H1 (cell line): ENCODE measurements around the gene ILDR2. TPM values are rescaled to one million over a fixed set of nuclear protein-coding genes. Genes with fewer than 3 reads are reported as not detected.

Experiments used
- CTCF ChIA-PET: fragments of 300-600 bp; sonication (Branson Sonifier 250); formaldehyde crosslinking; loops from one replicate; lab custom pipeline; 2021; ENCODE audit not compliant: partially characterized antibody; lab: Charles Lee
- POLR2A ChIA-PET: fragments of 300-600 bp; sonication (Branson Sonifier 250); formaldehyde crosslinking; loops from one replicate; lab custom pipeline; 2021; ENCODE audit warnings: inconsistent platforms; ENCODE audit not compliant: partially characterized antibody; lab: Charles Lee
- DNase-seq, 2 experiments: peaks; one replicate each; pipeline versions ENCODE4 v3.0.0 to v3.0.0-alpha.2; 2010 to 2022; ENCODE audit warnings: low spot score in 2 of 2, low read depth in 1 of 2, mixed read lengths in 1 of 2
- FAIRE-seq: peaks from 2 replicates; lab custom pipeline; 2011; peaks lifted over from hg19 to GRCh38; lab: Jason Lieb, UNC
- H2AFZ ChIP-seq: 2 replicates; pipeline ENCODE4 v1.8.1; 2012; ENCODE audit warnings: low read length, inconsistent platforms
- H2AK5ac ChIP-seq: 2 replicates; pipeline ENCODE4 v1.6.1; 2013; ENCODE audit warnings: low read depth, low read length
- H2BK120ac ChIP-seq: replicated peaks from 2 replicates; pipeline ENCODE3; 2013; ENCODE audit warnings: low read depth, low read length, inconsistent platforms
- H2BK12ac ChIP-seq: 2 replicates; pipeline ENCODE4 v1.6.1; 2013; ENCODE audit warnings: low read depth, low read length
- H2BK15ac ChIP-seq: 2 replicates; pipeline ENCODE4 v1.6.1; 2013; ENCODE audit warnings: low read length
- H2BK20ac ChIP-seq: 2 replicates; pipeline ENCODE4 v1.6.1; 2013; ENCODE audit warnings: low read length
- H2BK5ac ChIP-seq: 2 replicates; pipeline ENCODE4 v1.6.1; 2013; ENCODE audit warnings: low read depth, low read length
- H3K14ac ChIP-seq: 2 replicates; pipeline ENCODE4 v1.6.1; 2013; ENCODE audit warnings: inconsistent platforms; ENCODE audit not compliant: insufficient read length
- H3K18ac ChIP-seq: 2 replicates; pipeline ENCODE4 v1.6.1; 2013; ENCODE audit warnings: low read length; ENCODE audit errors: extremely low read depth
- H3K23ac ChIP-seq: 2 replicates; pipeline ENCODE4 v1.6.1; 2013; ENCODE audit warnings: inconsistent platforms; ENCODE audit not compliant: insufficient read length
- H3K23me2 ChIP-seq: 2 replicates; pipeline ENCODE4 v1.6.1; 2013; ENCODE audit warnings: low read depth, low read length
- H3K27ac ChIP-seq: 2 replicates; pipeline ENCODE4 v1.6.1; 2011; ENCODE audit warnings: low read depth, low read length, inconsistent platforms
- H3K27me3 ChIP-seq, 4 experiments: replicated peaks in 1 of 4; 1 replicate in 1 of 4; 2 replicates in 3 of 4; pipeline versions ENCODE4 v1.6.1 to v1.8.1; 2011 to 2013; ENCODE audit warnings: low read length in 3 of 4, mild to moderate bottlenecking in 3 of 4, inconsistent platforms in 2 of 4, mixed read lengths in 2 of 4, moderate library complexity in 1 of 4; ENCODE audit not compliant: control insufficient read depth in 3 of 4, insufficient read depth in 3 of 4; ENCODE audit errors: extremely low read depth in 1 of 4
- H3K36me3 ChIP-seq, 4 experiments: 2 replicates each; pipeline versions ENCODE4 v1.6.1 to v1.8.1; 2011 to 2013; ENCODE audit warnings: mild to moderate bottlenecking in 4 of 4, low read length in 3 of 4, moderate library complexity in 2 of 4, control low read depth in 1 of 4, inconsistent platforms in 1 of 4; ENCODE audit not compliant: insufficient read depth in 4 of 4, control insufficient read depth in 2 of 4
- H3K4ac ChIP-seq: replicated peaks from 2 replicates; pipeline ENCODE3; 2013; ENCODE audit warnings: low read length, low read depth, mixed read lengths, inconsistent platforms; ENCODE audit not compliant: insufficient read length
- H3K4me1 ChIP-seq, 4 experiments: replicated peaks in 1 of 4; 1 replicate in 1 of 4; 2 replicates in 3 of 4; pipeline versions ENCODE4 v1.6.1 to v1.8.1; 2011 to 2013; ENCODE audit warnings: low read length in 3 of 4, inconsistent platforms in 2 of 4, mixed read lengths in 1 of 4; ENCODE audit not compliant: insufficient read depth in 4 of 4, control insufficient read depth in 3 of 4
- H3K4me2 ChIP-seq, 2 experiments: 2 replicates each; pipeline versions ENCODE4 v1.6.1 to v1.8.1; 2011 to 2013; ENCODE audit warnings: low read depth in 2 of 2, low read length in 2 of 2, control low read depth in 1 of 2, inconsistent platforms in 1 of 2, mild to moderate bottlenecking in 1 of 2; ENCODE audit not compliant: insufficient read depth in 1 of 2
- H3K4me3 ChIP-seq, 4 experiments: fragments of 200-600, 300-600 bp in 1 of 4; sonication (generic), shearing (Covaris generic), sonication (Bioruptor Twin) in 1 of 4; 2 replicates each; pipeline versions ENCODE4 v1.5.1 to v1.8.1; 2011 to 2016; ENCODE audit warnings: low read length in 4 of 4, low read depth in 3 of 4, control low read depth in 2 of 4, inconsistent platforms in 2 of 4, mild to moderate bottlenecking in 2 of 4, mixed read lengths in 1 of 4, moderate library complexity in 1 of 4; ENCODE audit not compliant: insufficient read depth in 2 of 4; ENCODE audit errors: extremely low read depth in 1 of 4
- H3K56ac ChIP-seq: replicated peaks from 2 replicates; pipeline ENCODE3; 2013; ENCODE audit warnings: low read depth, mild to moderate bottlenecking, mixed read lengths, low read length, inconsistent platforms; ENCODE audit not compliant: insufficient read length
- H3K79me1 ChIP-seq: 2 replicates; pipeline ENCODE4 v1.6.1; 2013; ENCODE audit warnings: low read depth, low read length, control low read depth
- H3K79me2 ChIP-seq, 2 experiments: 2 replicates each; pipeline versions ENCODE4 v1.6.1 to v1.8.1; 2012 to 2013; ENCODE audit warnings: low read length in 2 of 2, mild to moderate bottlenecking in 2 of 2, inconsistent platforms in 1 of 2; ENCODE audit not compliant: insufficient read depth in 2 of 2, control insufficient read depth in 1 of 2
- H3K9ac ChIP-seq, 4 experiments: replicated peaks in 1 of 4; 1 replicate in 1 of 4; 2 replicates in 3 of 4; pipeline versions ENCODE4 v1.6.1 to v1.8.1; 2011 to 2013; ENCODE audit warnings: low read depth in 3 of 4, low read length in 3 of 4, control low read depth in 2 of 4, mild to moderate bottlenecking in 2 of 4, moderate library complexity in 2 of 4, inconsistent platforms in 1 of 4; ENCODE audit errors: extremely low read depth in 1 of 4
- H3K9me3 ChIP-seq, 2 experiments: 2 replicates each; pipeline versions ENCODE4 v1.6.1 to v1.8.1; 2012 to 2013; ENCODE audit warnings: mild to moderate bottlenecking in 2 of 2, moderate library complexity in 2 of 2, control low read depth in 1 of 2, inconsistent platforms in 1 of 2, low read depth in 1 of 2, low read length in 1 of 2, mixed read lengths in 1 of 2; ENCODE audit not compliant: insufficient read depth in 2 of 2
- H4K20me1 ChIP-seq, 2 experiments: replicated peaks in 1 of 2; 2 replicates each; pipeline versions ENCODE3 to v1.8.1; 2011 to 2013; ENCODE audit warnings: inconsistent platforms in 2 of 2, low read length in 2 of 2, mild to moderate bottlenecking in 1 of 2; ENCODE audit not compliant: insufficient read depth in 2 of 2, control insufficient read depth in 1 of 2
- H4K5ac ChIP-seq: 2 replicates; pipeline ENCODE4 v1.6.1; 2013; ENCODE audit warnings: low read length, low read depth, mixed read lengths, inconsistent platforms; ENCODE audit not compliant: insufficient read length
- H4K8ac ChIP-seq: 2 replicates; pipeline ENCODE4 v1.8.0; 2013; ENCODE audit warnings: mild to moderate bottlenecking, moderate library complexity, low read length, inconsistent platforms; ENCODE audit not compliant: insufficient read depth; ENCODE audit errors: extremely low read depth
- H4K91ac ChIP-seq: replicated peaks from 2 replicates; pipeline ENCODE3; 2013; ENCODE audit warnings: low read length, mixed read lengths, inconsistent platforms; ENCODE audit not compliant: insufficient read length
- CREB1 ChIP-seq: IDR thresholded peaks from 2 replicates; pipeline ENCODE4 v1.6.1; 2012; ENCODE audit warnings: inconsistent platforms
- EGR1 ChIP-seq: IDR thresholded peaks from 2 replicates; pipeline ENCODE4 v1.6.1; 2011; ENCODE audit warnings: low read depth, low read length, borderline replicate concordance
- EP300 ChIP-seq, 2 experiments: IDR thresholded peaks; 1 replicate in 1 of 2; 2 replicates in 1 of 2; pipeline ENCODE4 v1.6.1; 2011 to 2012; ENCODE audit warnings: low read depth in 2 of 2, low read length in 2 of 2, mild to moderate bottlenecking in 2 of 2, borderline replicate concordance in 1 of 2, inconsistent platforms in 1 of 2, moderate library complexity in 1 of 2
- EZH2 ChIP-seq: fragments of 200-600 bp; sonication (generic); IDR thresholded peaks from 2 replicates; pipeline ENCODE4 v1.7.1; 2012; ENCODE audit warnings: low read depth, mild to moderate bottlenecking, moderate library complexity, low read length, inconsistent platforms; ENCODE audit not compliant: severe bottlenecking
- FOSL1 ChIP-seq: IDR thresholded peaks from 2 replicates; pipeline ENCODE4 v1.6.1; 2011; ENCODE audit warnings: mild to moderate bottlenecking, low read depth, low read length, moderate library complexity; ENCODE audit not compliant: insufficient read depth
- JUND ChIP-seq: IDR thresholded peaks from 2 replicates; pipeline ENCODE4 v1.6.1; 2011; ENCODE audit warnings: mild to moderate bottlenecking, improper control_type of control experiment, low read length
- MAFK ChIP-seq: IDR thresholded peaks from 2 replicates; pipeline ENCODE4 v1.6.1; 2012; ENCODE audit warnings: low read depth, mild to moderate bottlenecking, improper control_type of control experiment, low read length
- SP4 ChIP-seq: IDR thresholded peaks from 2 replicates; pipeline ENCODE4 v1.6.1; 2012; ENCODE audit warnings: low read length, inconsistent platforms
- ZNF274 ChIP-seq: IDR thresholded peaks from 2 replicates; pipeline ENCODE4 v1.7.0; 2012; ENCODE audit warnings: low read length, borderline replicate concordance; ENCODE audit errors: extremely low read depth
- whole genome bisulfite sequencing, 2 experiments: shearing (Covaris generic) in 1 of 2; methylation state at CpG; one replicate each; pipeline versions ENCODE4 v1.1.6 to v1.1.7; 2013 to 2015; ENCODE audit warnings: low lambda C conversion rate in 2 of 2, mixed read lengths in 2 of 2, inconsistent platforms in 1 of 2, low coverage in 1 of 2, missing lambda C conversion rate in 1 of 2; ENCODE audit not compliant: insufficient replicate concordance in 2 of 2, insufficient coverage in 1 of 2, insufficient read length in 1 of 2; ENCODE audit errors: extremely low coverage in 1 of 2, missing lambda C conversion rate in 1 of 2; 5-methylcytosine and 5-hydroxymethylcytosine counted together
- polyA plus RNA-seq, 7 experiments: library from polyadenylated mRNA; depleted of rRNA in 3 of 7; stranded (reverse) in 5 of 7; unstranded in 2 of 7; fragments of >200 nt in 5 of 7; fragments of 200-250 nt in 2 of 7; gene quantifications; 1 replicate in 5 of 7; 2 replicates in 1 of 7; 4 replicates in 1 of 7; pipeline versions ENCODE4 v1.2.1 to v1.2.3, GENCODE V29; 2011 to 2013; ENCODE audit warnings: missing spikeins in 2 of 7, mixed read lengths in 2 of 7
- total RNA-seq: library from RNA; stranded (reverse); fragmentation: NEBNext Ultra II Directional; extraction: Animal tissue kit (Norgen Biotek cat#: 25700); gene quantifications from 2 replicates; pipeline ENCODE4 v1.2.1, GENCODE V29; 2021
- TF ChIP-seq, protein P1 (sequence below): IDR thresholded peaks from 2 replicates; pipeline ENCODE4 v1.6.1; 2012; ENCODE audit warnings: low read length, inconsistent platforms
- TF ChIP-seq, protein P2 (sequence below): IDR thresholded peaks from 2 replicates; pipeline ENCODE4 v1.6.1; 2011; ENCODE audit warnings: low read length, improper control_type of control experiment

Gene ILDR2
- total and polyA plus RNA-seq, 2 of the 8 experiments (the other 6 are each of a cell fraction or from before 2014, with no cell fraction given): 0.85 to 0.86 TPM

DNA sequence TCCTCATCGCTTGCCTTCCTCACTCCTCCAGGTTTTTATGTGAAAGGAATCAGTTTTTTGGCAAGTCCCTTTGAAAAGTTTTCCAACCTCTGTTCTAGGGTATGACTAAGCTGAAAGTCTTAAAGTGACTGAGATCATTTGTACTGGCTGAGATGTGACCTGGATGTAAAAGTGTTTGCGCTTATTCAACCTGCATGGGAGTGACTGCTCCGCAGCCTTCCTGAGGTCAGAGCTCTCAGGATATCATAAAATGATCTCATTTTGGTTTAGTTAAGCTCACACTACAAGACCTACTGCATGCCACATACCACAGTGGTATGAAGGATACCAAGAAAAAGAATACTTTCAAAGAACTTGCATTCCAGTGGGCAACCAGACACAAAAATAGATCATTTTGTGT, 69.4 kb downstream of the ILDR2 start:
- Histone ChIP-seq H3K4me2 (no peak overlapping the region), H3K4me1 (no peaks in the 10 kb centered on the region; a peak in 1 of 7 replicates), H2AK5ac (no peak overlapping the region), H3K9ac (no peak overlapping the region), H4K91ac (no peak overlapping the region), H3K79me2 (no peaks in the 10 kb centered on the region), H3K27ac (no peak overlapping the region), H2BK15ac (no peak overlapping the region), H3K79me1 (no peaks in the 10 kb centered on the region), H3K27me3 (no peaks in the 10 kb centered on the region; a peak in 1 of 7 replicates), H3K14ac (no peak overlapping the region), H3K4me3 (no peak overlapping the region), H2BK120ac (no peak overlapping the region), H2AFZ (no peak overlapping the region), H3K56ac (no peak overlapping the region), H4K5ac (no peak overlapping the region), H2BK20ac (no peak overlapping the region), H3K23me2 (no peaks in the 10 kb centered on the region), H3K36me3 (no peaks in the 10 kb centered on the region), H3K18ac (no peak overlapping the region), H3K23ac (no peak overlapping the region), H3K9me3 (peaks cover 1 to 2% of the 10 kb centered on the region in 2 experiments; a peak in 3 of 4 replicates), H4K20me1 (no peaks in the 10 kb centered on the region), H2BK12ac (no peak overlapping the region), H4K8ac (no peak overlapping the region), H2BK5ac (no peak overlapping the region), H3K4ac (no peak overlapping the region)
- 97% methylated on average over 3 of the region's 3 CpGs; no CpG with 5 or more reads in 1 of the 2 experiments for WGBS, 2 experiments
- no peak for DNase-seq
- no peak for FAIRE-seq
- POLR2A ChIA-PET: interaction anchor here (0.6 to 1.6 kb wide), 4 partner anchors 30 to 314 kb away, joined by 3 to 4 read pairs (median 3); partner anchors contain the start of gene TADA1
- CTCF ChIA-PET: interaction anchor here (1.0 to 23.8 kb wide), 7 partner anchors 11 to 219 kb away, joined by 3 to 874 read pairs (median 4); no protein-coding TSS in a partner anchor
- TF ChIP-seq CREB1 (no peak), FOSL1 (no peak), EGR1 (no peak), EZH2 (no peak), MAFK (no peak), JUND (no peak), SP4 (no peak), ZNF274 (no peak), EP300 (IDR thresholded peaks at IDR 0.05; ENCODE audit: borderline replicate concordance in 1 of 2, low read depth in 2 of 2, low read length in 2 of 2) (no peak)
- TF ChIP-seq, protein P1, sequence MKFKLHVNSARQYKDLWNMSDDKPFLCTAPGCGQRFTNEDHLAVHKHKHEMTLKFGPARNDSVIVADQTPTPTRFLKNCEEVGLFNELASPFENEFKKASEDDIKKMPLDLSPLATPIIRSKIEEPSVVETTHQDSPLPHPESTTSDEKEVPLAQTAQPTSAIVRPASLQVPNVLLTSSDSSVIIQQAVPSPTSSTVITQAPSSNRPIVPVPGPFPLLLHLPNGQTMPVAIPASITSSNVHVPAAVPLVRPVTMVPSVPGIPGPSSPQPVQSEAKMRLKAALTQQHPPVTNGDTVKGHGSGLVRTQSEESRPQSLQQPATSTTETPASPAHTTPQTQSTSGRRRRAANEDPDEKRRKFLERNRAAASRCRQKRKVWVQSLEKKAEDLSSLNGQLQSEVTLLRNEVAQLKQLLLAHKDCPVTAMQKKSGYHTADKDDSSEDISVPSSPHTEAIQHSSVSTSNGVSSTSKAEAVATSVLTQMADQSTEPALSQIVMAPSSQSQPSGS: no peak
- TF ChIP-seq, protein P2, sequence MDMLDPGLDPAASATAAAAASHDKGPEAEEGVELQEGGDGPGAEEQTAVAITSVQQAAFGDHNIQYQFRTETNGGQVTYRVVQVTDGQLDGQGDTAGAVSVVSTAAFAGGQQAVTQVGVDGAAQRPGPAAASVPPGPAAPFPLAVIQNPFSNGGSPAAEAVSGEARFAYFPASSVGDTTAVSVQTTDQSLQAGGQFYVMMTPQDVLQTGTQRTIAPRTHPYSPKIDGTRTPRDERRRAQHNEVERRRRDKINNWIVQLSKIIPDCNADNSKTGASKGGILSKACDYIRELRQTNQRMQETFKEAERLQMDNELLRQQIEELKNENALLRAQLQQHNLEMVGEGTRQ: no peak
